A549 (cell line): ENCODE measurements around the gene PDE4D. TPM values are rescaled to one million over a fixed set of nuclear protein-coding genes. Genes with fewer than 3 reads are reported as not detected.

Source experiments
- ATAC-seq, 2 experiments: fragments of 200-7000 bp in 1 of 2; fragments of >200 bp in 1 of 2; cut with Nextera tagmentation in 1 of 2; cut with Tn5 transposase in 1 of 2; 3 replicates each; pipeline versions ENCODE4 v1.8.0 to v1.9.1; 2018 to 2020; ENCODE audit warnings: mild to moderate bottlenecking in 1 of 2, moderate library complexity in 1 of 2
- CTCF ChIA-PET: fragments of 300-600 bp; sonication (Branson Sonifier 250); formaldehyde crosslinking; extraction: SDS; loops from one replicate; lab custom pipeline; 2021; ENCODE audit warnings: antibody characterized with exemption, inconsistent platforms; lab: Yijun Ruan, JAX
- POLR2A ChIA-PET: fragments of 350-600 bp; formaldehyde crosslinking; extraction: SDS; loops from one replicate; lab custom pipeline; 2021; ENCODE audit warnings: antibody characterized with exemption, inconsistent platforms; lab: Yijun Ruan, JAX
- DNase-seq, 2 experiments: peaks; one replicate each; pipeline versions ENCODE4 v3.0.0 to v3.0.0-alpha.2; 2011 to 2016; ENCODE audit warnings: low read depth in 1 of 2, low spot score in 1 of 2
- FAIRE-seq: peaks from 2 replicates; lab custom pipeline; 2011; peaks lifted over from hg19 to GRCh38; lab: Jason Lieb, UNC
- H3K27ac ChIP-seq, 2 experiments: fragments of >200 bp; sonication (Bioruptor Twin); formaldehyde crosslinking; 3 replicates each; pipeline ENCODE4 v1.5.1; 2016 to 2017
- H3K4me1 ChIP-seq: fragments of >200 bp; sonication (Bioruptor Twin); formaldehyde crosslinking; 3 replicates; pipeline ENCODE4 v1.6.1; 2016
- H3K4me2 ChIP-seq: fragments of >200 bp; sonication (Bioruptor Twin); formaldehyde crosslinking; 3 replicates; pipeline ENCODE4 v1.6.1; 2016
- H3K4me3 ChIP-seq: fragments of >200 bp; sonication (Bioruptor Twin); formaldehyde crosslinking; 3 replicates; pipeline ENCODE4 v1.5.1; 2016
- H3K9me3 ChIP-seq: fragments of >200 bp; sonication (Bioruptor Twin); formaldehyde crosslinking; 3 replicates; pipeline ENCODE4 v1.6.1; 2016
- CBX8 ChIP-seq: fragments of 200-600 bp; sonication (generic); IDR thresholded peaks from 2 replicates; pipeline ENCODE4 v1.6.1; 2016
- CHD2 ChIP-seq: fragments of 150-350 bp; IDR thresholded peaks from 2 replicates; pipeline ENCODE4 v1.6.1; 2014; ENCODE audit warnings: low read length; ENCODE audit not compliant: partially characterized antibody
- EHF ChIP-seq: fragments of 250-450 bp; sonication (Bioruptor Pico); IDR thresholded peaks from 2 replicates; pipeline ENCODE4 v1.5.0; 2020; ENCODE audit warnings: mild to moderate bottlenecking
- ESRRA ChIP-seq: fragments of 150-350 bp; IDR thresholded peaks from 2 replicates; pipeline ENCODE4 v1.6.1; 2014; ENCODE audit warnings: mild to moderate bottlenecking, low read length, borderline replicate concordance
- FOSB ChIP-seq: fragments of 250-450 bp; sonication (Bioruptor Pico); IDR thresholded peaks from 2 replicates; pipeline ENCODE4 v1.5.0; 2020; ENCODE audit warnings: mild to moderate bottlenecking, moderate library complexity
- FOXS1 ChIP-seq: fragments of 250-450 bp; sonication (Bioruptor Pico); IDR thresholded peaks from 2 replicates; pipeline ENCODE4 v1.5.0; 2020; ENCODE audit warnings: mild to moderate bottlenecking, moderate library complexity
- HDAC2 ChIP-seq: fragments of 200-600 bp; sonication (generic); IDR thresholded peaks from 2 replicates; pipeline ENCODE4 v1.6.1; 2016
- HES2 ChIP-seq: fragments of >200 bp; sonication (Bioruptor Twin); formaldehyde crosslinking; IDR thresholded peaks from 2 replicates; pipeline ENCODE4 v1.6.1; 2016
- HMGXB4 ChIP-seq: fragments of 250-450 bp; sonication (Bioruptor Pico); IDR thresholded peaks from 2 replicates; pipeline ENCODE4 v1.5.0; 2021; ENCODE audit warnings: mild to moderate bottlenecking, moderate library complexity, borderline replicate concordance
- HOXA7 ChIP-seq: fragments of 250-450 bp; sonication (Bioruptor Pico); IDR thresholded peaks from 2 replicates; pipeline ENCODE4 v1.5.0; 2020; ENCODE audit warnings: mild to moderate bottlenecking, moderate library complexity
- HOXB5 ChIP-seq: fragments of 250-450 bp; sonication (Bioruptor Pico); IDR thresholded peaks from 2 replicates; pipeline ENCODE4 v1.5.0; 2020; ENCODE audit warnings: mild to moderate bottlenecking, moderate library complexity
- PBX3 ChIP-seq: IDR thresholded peaks from 2 replicates; pipeline ENCODE4 v1.6.1; 2012
- PHF8 ChIP-seq: fragments of 200-600 bp; sonication (generic); IDR thresholded peaks from 2 replicates; pipeline ENCODE4 v1.6.1; 2016; ENCODE audit warnings: low read depth, mild to moderate bottlenecking, antibody characterized with exemption, moderate library complexity, borderline replicate concordance
- RAD21 ChIP-seq, 2 experiments: fragments of >200 bp in 1 of 2; sonication (Bioruptor Twin) in 1 of 2; formaldehyde crosslinking in 1 of 2; IDR thresholded peaks in 1 of 2; conservative IDR thresholded peaks in 1 of 2; 2 replicates in 1 of 2; 3 replicates in 1 of 2; pipeline ENCODE4 v1.6.1; 2012 to 2018; ENCODE audit warnings: inconsistent platforms in 1 of 2
- REST ChIP-seq: fragments of 200-600 bp; sonication (generic); IDR thresholded peaks from 2 replicates; pipeline ENCODE4 v1.6.1; 2016; ENCODE audit warnings: antibody characterized with exemption, mild to moderate bottlenecking, moderate library complexity
- RFX5 ChIP-seq: fragments of 450-650 bp; IDR thresholded peaks from 2 replicates; pipeline ENCODE4 v1.7.1; 2014; ENCODE audit warnings: antibody characterized with exemption, mild to moderate bottlenecking, moderate library complexity
- USF2 ChIP-seq: fragments of 450-650 bp; IDR thresholded peaks from 2 replicates; pipeline ENCODE4 v1.6.1; 2014; ENCODE audit warnings: antibody characterized with exemption
- WGBS: methylation state at CpG from one replicate; pipeline ENCODE4 v1.1.6; 2017; ENCODE audit errors: missing lambda C conversion rate; 5-methylcytosine and 5-hydroxymethylcytosine counted together
- polyA plus RNA-seq, 4 experiments: library from polyadenylated mRNA; depleted of rRNA in 3 of 4; stranded (reverse); fragments of >200 nt; fragmentation: RNase III in 1 of 4; extraction: RNeasy Plus Mini Kit Qiagen cat#74134 plus additional on column Dnase treatment in 1 of 4; gene quantifications; 2 replicates in 3 of 4; 3 replicates in 1 of 4; pipeline ENCODE4 v1.2.3, GENCODE V29; 2011 to 2017

The PDE4D gene
- polyA plus RNA-seq, 2 of the 4 experiments (the other 2 are of a cell fraction): 74.0 to 213 TPM

GRCh38 chr5:59604111-59604510 lies 289.4 kb downstream of the PDE4D start:
- H3K4me3 ChIP-seq: no peak overlapping the region
- CTCF ChIA-PET: no interaction called here
- DNase-seq: no peak
- TF ChIP-seq PBX3: no peak
- no peak for TF ChIP-seq PHF8
- no peak for TF ChIP-seq HOXA7 (CRISPR knock-in tag)
- no peak for TF ChIP-seq CBX8
- TF ChIP-seq HOXB5 (CRISPR knock-in tag): no peak
- H3K4me1 ChIP-seq: peaks cover 39% of the 10 kb centered on the region
- H3K4me2 ChIP-seq: no peak overlapping the region
- POLR2A ChIA-PET: no interaction called here
- WGBS: 55% methylated on average over 4 of the region's 4 CpGs
- no peak for ATAC-seq
- H3K27ac ChIP-seq: no peak overlapping the region
- H3K9me3 ChIP-seq: no peaks in the 10 kb centered on the region
- no peak for FAIRE-seq

- DNase-seq: no peak
- Histone ChIP-seq H3K4me1 (peaks cover 44% of the 10 kb centered on the region), H3K4me2 (0 out of 3 replicates have a peak overlapping the region, but pooled peaks have one; percentile 5), H3K9me3 (no peaks in the 10 kb centered on the region), H3K27ac (peak overlapping the region in 1 of 2 experiments; percentile 47; a peak in 2 of 6 replicates), H3K4me3 (no peak overlapping the region)
- WGBS: 61% methylated on average over 3 of the region's 3 CpGs
- FAIRE-seq: no peak
- POLR2A ChIA-PET: no interaction called here
- TF ChIP-seq REST (no peak), EHF (CRISPR knock-in tag) (no peak), CBX8 (no peak), HMGXB4 (CRISPR knock-in tag) (no peak), HES2 (no peak), USF2 (no peak), FOXS1 (CRISPR knock-in tag) (no peak), ESRRA (no peak), FOSB (CRISPR knock-in tag) (no peak), RAD21 (conservative IDR thresholded peaks at IDR 0.05 in 1 of 2, IDR thresholded peaks at IDR 0.05 in 1 of 2) (no peak), RFX5 (no peak), HDAC2 (no peak), CHD2 (no peak)
- CTCF ChIA-PET: interaction anchor here (0.8 to 1.5 kb wide), 3 partner anchors 8 to 72 kb away, joined by 3 to 5 read pairs (median 4); no protein-coding TSS in a partner anchor
- ATAC-seq: no peak
Observed at GRCh38 chr5:59600998-59601397, 292.5 kb downstream of the PDE4D start.
